Measurements from ENCODE around the gene ST13. TPM values are rescaled to one million over a fixed set of nuclear protein-coding genes. Genes with fewer than 3 reads are reported as not detected.
"Not testable (repeated sequence)": the region's sequence is repeated elsewhere in the genome, so short reads cannot be mapped to it uniquely, and the experiment has no call there.

Gene ST13
- total RNA-seq, 2 experiments from 2014 or later: 240 to 263 TPM

DNA sequence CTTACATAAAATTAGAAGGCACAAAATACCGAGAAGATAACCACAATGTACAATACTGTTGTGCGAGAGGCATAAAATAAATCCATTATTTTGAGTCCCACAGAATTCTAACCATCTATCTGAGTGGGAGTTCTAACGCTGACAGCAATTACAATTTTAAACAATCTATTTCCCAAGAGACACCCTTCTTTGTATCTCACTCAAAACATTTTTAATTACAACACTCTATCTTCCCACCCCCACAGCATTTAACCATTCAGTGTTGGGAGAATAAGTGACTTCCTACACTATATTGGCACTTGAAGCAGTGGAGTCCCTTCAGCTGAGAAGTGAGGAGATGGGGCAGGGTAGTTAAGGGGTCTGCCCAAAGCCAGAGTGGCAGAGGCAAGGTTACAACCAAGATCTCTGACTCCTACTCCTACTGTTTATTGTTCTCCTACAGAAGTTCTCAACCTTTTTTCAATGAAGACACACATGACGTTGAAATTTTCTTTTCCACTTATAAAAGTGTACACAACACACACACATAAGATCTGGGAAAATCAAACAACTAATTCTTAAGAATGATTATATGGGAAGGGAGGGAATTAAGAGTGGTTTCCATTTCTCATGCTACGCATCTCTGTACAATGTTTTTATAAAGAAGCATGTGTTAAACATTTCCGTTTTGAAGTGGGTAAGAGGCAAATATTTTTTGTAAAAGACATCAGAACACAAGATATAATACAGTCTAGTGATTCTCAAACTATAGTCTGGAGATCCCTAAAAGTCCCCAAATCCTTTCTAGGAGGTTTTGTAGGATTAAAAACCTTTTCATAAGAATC, 48.2 kb downstream of the ST13 start:
- no peak overlapping the region for H3K4me3 Mint-ChIP-seq
- H3K27ac Mint-ChIP-seq: no peak overlapping the region
- no peaks in the 10 kb centered on the region for H3K27me3 Mint-ChIP-seq
- H3K4me1 Mint-ChIP-seq (ENCODE audit: low read depth): peaks cover 3% of the 10 kb centered on the region
- no peaks in the 10 kb centered on the region for H3K9me3 Mint-ChIP-seq
- intact Hi-C loops (cut with micrococcal nuclease): no loop called here
- DNase-seq: no peak
- ChIA-PET CTCF (no interaction called here), POLR2A (no interaction called here)
- peaks cover 3% of the 10 kb centered on the region for H3K36me3 Mint-ChIP-seq

DNA sequence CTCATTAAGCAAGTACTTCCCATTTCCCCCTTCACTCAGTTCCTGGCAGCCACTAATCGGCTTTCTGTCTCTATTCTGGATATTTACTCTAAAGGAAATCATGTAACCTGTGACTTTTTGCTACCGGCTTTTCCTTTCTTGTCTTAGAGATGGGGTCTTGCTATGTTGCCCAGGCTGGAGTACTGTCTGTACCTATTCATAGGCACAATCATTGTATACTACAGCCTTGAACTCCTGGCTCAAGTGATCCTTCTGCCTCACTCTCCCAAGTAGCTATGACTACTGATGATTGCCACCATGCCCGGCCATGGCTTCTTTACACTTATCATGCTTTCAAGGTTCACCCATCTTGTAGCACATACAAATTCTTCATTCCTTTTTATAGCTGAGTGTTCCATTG, 49.7 kb downstream of the ST13 start:
- H3K4me1 Mint-ChIP-seq (ENCODE audit: low read depth): peaks cover 3% of the 10 kb centered on the region
- H3K9me3 Mint-ChIP-seq: no peaks in the 10 kb centered on the region
- no peak overlapping the region for H3K4me3 Mint-ChIP-seq
- POLR2A ChIA-PET: no interaction called here
- H3K36me3 Mint-ChIP-seq: peaks cover 3% of the 10 kb centered on the region
- no peaks in the 10 kb centered on the region for H3K27me3 Mint-ChIP-seq
- intact Hi-C loops (cut with micrococcal nuclease): no loop called here
- CTCF ChIA-PET: interaction anchor here (0.7 kb wide), 1 partner anchor 16 kb away, joined by 3 read pairs; no protein-coding TSS in a partner anchor
- no peak overlapping the region for H3K27ac Mint-ChIP-seq
- DNase-seq: no peak

DNA sequence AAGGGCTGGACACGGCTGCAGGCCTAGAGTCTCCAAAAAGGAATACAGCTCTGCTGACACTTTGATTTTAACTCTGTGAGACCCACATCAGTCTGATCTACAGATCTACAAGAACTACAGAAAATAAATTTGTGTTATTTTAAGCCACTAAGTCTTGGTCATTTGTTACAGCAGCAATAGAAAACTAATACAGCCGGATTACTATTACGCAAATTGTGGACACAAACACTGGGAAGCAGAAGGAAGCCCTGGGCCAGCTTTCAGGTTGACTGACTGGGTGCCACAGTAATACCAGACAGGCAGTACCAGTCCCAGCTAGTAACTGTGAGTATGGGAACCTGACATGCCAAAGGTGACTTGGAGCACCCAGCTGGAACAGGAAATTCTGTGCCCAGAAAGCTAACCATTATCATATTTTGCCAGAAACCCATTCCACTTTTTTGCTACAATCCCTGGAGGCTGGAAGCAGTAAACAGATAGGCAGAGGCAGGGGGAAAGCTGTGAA, 50.7 kb downstream of the ST13 start:
- Mint-ChIP-seq H3K4me1 (ENCODE audit: low read depth) (peaks cover 3% of the 10 kb centered on the region), H3K27ac (no peak overlapping the region), H3K4me3 (no peak overlapping the region), H3K9me3 (no peaks in the 10 kb centered on the region), H3K27me3 (no peaks in the 10 kb centered on the region), H3K36me3 (peaks cover 3% of the 10 kb centered on the region)
- DNase-seq: no peak
- ChIA-PET CTCF (no interaction called here), POLR2A (no interaction called here)
- intact Hi-C loops (cut with micrococcal nuclease): no loop called here

GRCh38 chr22:40805239-40805638, 51.2 kb downstream of the ST13 start:
- no peaks in the 10 kb centered on the region for H3K9me3 Mint-ChIP-seq
- POLR2A ChIA-PET: no interaction called here
- no peak overlapping the region for H3K4me3 Mint-ChIP-seq

DNA sequence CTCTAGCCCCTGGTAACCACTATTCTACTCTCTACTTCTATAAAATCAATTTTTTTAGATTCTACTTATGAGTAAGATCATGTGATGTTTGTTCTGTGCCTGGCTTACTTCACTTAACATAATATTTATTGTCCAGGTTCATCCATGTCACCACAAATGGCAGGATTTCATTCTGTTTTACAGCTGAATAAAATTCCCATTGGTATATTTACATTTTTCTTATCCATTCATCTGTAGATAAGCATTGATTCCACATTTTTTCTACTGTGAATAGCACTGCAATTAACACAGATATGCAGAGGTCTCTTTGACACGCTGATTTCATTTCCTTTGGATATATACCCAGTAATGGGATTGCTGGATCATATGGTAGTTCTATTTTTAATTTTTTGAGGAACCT, 53.1 kb downstream of the ST13 start:
- intact Hi-C loops (cut with micrococcal nuclease): no loop called here
- H3K36me3 Mint-ChIP-seq: peaks cover 3% of the 10 kb centered on the region
- H3K27me3 Mint-ChIP-seq: no peaks in the 10 kb centered on the region
- H3K4me1 Mint-ChIP-seq (ENCODE audit: low read depth): peaks cover under 1% of the 10 kb centered on the region
- POLR2A ChIA-PET: no interaction called here
- H3K27ac Mint-ChIP-seq: no peak overlapping the region
- CTCF ChIA-PET: no interaction called here
- no peaks in the 10 kb centered on the region for H3K9me3 Mint-ChIP-seq
- no peak for DNase-seq
- no peak overlapping the region for H3K4me3 Mint-ChIP-seq

More at GRCh38 chr22:40805239-40805638, 51.2 kb downstream of the ST13 start:
- H3K4me1 Mint-ChIP-seq (ENCODE audit: low read depth): peaks cover 3% of the 10 kb centered on the region
- intact Hi-C loops (cut with micrococcal nuclease): no loop called here
- no peak for DNase-seq
- H3K27ac Mint-ChIP-seq: no peak overlapping the region
- H3K36me3 Mint-ChIP-seq: peaks cover 3% of the 10 kb centered on the region
- CTCF ChIA-PET: interaction anchor here (0.6 kb wide), 1 partner anchor 121 kb away, joined by 4 read pairs; no protein-coding TSS in a partner anchor
- H3K27me3 Mint-ChIP-seq: no peaks in the 10 kb centered on the region

DNA sequence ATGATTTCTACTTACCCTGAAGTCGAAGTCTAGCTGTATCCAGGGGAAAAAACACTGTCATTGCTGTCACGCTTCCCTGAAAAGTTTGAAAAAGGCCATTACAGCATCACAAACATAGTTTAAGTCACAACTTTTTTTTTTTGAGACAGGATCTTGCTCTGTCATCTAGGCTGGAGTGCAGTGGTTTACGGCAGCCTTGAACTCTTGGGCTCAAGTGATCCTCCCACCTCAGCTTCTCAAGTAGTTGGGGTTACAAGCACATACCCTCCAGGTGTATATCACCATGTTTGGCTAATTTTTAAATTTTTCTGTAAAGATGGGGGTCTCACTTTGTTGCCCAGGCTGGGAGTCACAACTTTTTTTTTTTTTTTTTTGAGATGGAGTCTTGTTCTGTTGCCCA, 57.4 kb downstream of the ST13 start:
- H3K4me3 Mint-ChIP-seq: no peak overlapping the region
- DNase-seq: no peak
- H3K27ac Mint-ChIP-seq: no peak overlapping the region
- intact Hi-C loops (cut with micrococcal nuclease): no loop called here
- H3K36me3 Mint-ChIP-seq: peaks cover 5% of the 10 kb centered on the region
- H3K9me3 Mint-ChIP-seq: no peaks in the 10 kb centered on the region
- H3K4me1 Mint-ChIP-seq (ENCODE audit: low read depth): no peaks in the 10 kb centered on the region
- POLR2A ChIA-PET: no interaction called here
- CTCF ChIA-PET: no interaction called here
- no peaks in the 10 kb centered on the region for H3K27me3 Mint-ChIP-seq

- Mint-ChIP-seq H3K27ac (no peak overlapping the region), H3K27me3 (no peaks in the 10 kb centered on the region), H3K36me3 (peaks cover 17% of the 10 kb centered on the region), H3K4me1 (ENCODE audit: low read depth) (no peaks in the 10 kb centered on the region), H3K4me3 (no peak overlapping the region), H3K9me3 (no peaks in the 10 kb centered on the region)
- CTCF ChIA-PET: no interaction called here
- DNase-seq: no peak
- intact Hi-C loops (cut with micrococcal nuclease): no loop called here
- POLR2A ChIA-PET: no interaction called here
Measured at GRCh38 chr22:40797427-40797826, 59.0 kb downstream of the ST13 start.

DNA sequence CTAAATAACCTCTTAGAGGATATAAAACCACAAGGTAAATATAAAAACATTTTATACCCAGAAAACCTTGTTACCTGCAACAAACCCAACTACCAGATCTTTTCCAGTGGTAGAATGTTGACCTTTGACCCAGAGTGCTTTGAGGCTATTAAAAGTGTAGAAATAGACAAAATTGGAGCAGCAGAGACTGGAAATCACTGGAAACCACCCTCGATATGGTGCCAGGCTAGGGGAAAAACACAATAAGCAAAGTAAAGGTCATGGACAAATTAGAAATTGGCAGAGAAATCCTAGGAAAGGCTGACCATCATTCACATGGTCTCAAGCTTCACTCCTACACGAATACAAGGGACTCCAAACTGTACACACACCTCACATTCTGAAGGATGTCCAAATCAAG, 64.0 kb downstream of the ST13 start:
- Mint-ChIP-seq H3K27me3 (no peaks in the 10 kb centered on the region), H3K4me1 (ENCODE audit: low read depth) (peaks cover 3% of the 10 kb centered on the region), H3K4me3 (no peak overlapping the region), H3K36me3 (peaks cover 29% of the 10 kb centered on the region), H3K27ac (no peak overlapping the region), H3K9me3 (no peaks in the 10 kb centered on the region)
- no peak for DNase-seq
- intact Hi-C loops (cut with micrococcal nuclease): no loop called here
- ChIA-PET CTCF (no interaction called here), POLR2A (no interaction called here)

GRCh38 chr22:40791241-40791640, 65.2 kb downstream of the ST13 start:
- Mint-ChIP-seq H3K4me3 (no peak overlapping the region), H3K36me3 (peaks cover 31% of the 10 kb centered on the region), H3K9me3 (no peaks in the 10 kb centered on the region), H3K4me1 (ENCODE audit: low read depth) (peaks cover 3% of the 10 kb centered on the region), H3K27me3 (no peaks in the 10 kb centered on the region), H3K27ac (no peak overlapping the region)
- DNase-seq: no peak
- POLR2A ChIA-PET: no interaction called here
- intact Hi-C loops (cut with micrococcal nuclease): no loop called here
- CTCF ChIA-PET: no interaction called here

DNA sequence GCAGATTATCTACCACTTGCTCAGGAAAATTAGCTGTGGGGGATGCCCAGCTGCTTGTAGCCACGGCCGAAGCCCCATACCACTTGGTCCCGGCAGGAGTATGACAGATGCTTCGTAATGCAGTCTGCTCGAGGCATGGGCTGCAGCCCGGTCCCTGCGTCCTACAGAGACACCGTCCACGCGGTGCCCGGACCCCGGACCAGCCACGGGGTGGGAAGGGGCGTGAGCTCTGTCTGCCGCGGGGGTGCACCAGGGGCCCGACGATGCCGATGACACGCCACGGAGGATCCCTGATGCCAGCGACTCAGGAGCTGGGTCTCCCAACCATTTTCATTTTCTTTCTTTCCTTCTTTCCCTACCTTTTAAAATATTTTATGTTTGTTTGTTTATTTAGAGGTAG, 67.3 kb downstream of the ST13 start:
- POLR2A ChIA-PET: no interaction called here

GRCh38 chr22:40782521-40782920, 73.9 kb downstream of the ST13 start:
- no peaks in the 10 kb centered on the region for H3K27me3 Mint-ChIP-seq
- no peak overlapping the region for H3K27ac Mint-ChIP-seq
- H3K36me3 Mint-ChIP-seq: peaks cover 12% of the 10 kb centered on the region
- no peaks in the 10 kb centered on the region for H3K9me3 Mint-ChIP-seq
- H3K4me3 Mint-ChIP-seq: no peak overlapping the region
- intact Hi-C loops (cut with micrococcal nuclease): no loop called here
- H3K4me1 Mint-ChIP-seq (ENCODE audit: low read depth): no peaks in the 10 kb centered on the region
- ChIA-PET POLR2A (no interaction called here), CTCF (interaction anchor here (0.9 kb wide), 1 partner anchor 37 kb away, joined by 3 read pairs; the partner anchor contains the start of gene SLC25A17)
- DNase-seq: no peak

More for the DNA sequence above, 67.3 kb downstream of the ST13 start:
- H3K27ac Mint-ChIP-seq: no peak overlapping the region
- no peak for DNase-seq
- H3K9me3 Mint-ChIP-seq: no peaks in the 10 kb centered on the region
- H3K4me3 Mint-ChIP-seq: no peak overlapping the region
- CTCF ChIA-PET: no interaction called here
- peaks cover 3% of the 10 kb centered on the region for H3K4me1 Mint-ChIP-seq (ENCODE audit: low read depth)
- intact Hi-C loops (cut with micrococcal nuclease): no loop called here
- no peaks in the 10 kb centered on the region for H3K27me3 Mint-ChIP-seq
- peaks cover 30% of the 10 kb centered on the region for H3K36me3 Mint-ChIP-seq

GRCh38 chr22:40781749-40782148, 74.7 kb downstream of the ST13 start:
- intact Hi-C loops (cut with micrococcal nuclease); H3K4me3 Mint-ChIP-seq; CTCF ChIA-PET; POLR2A ChIA-PET; H3K9me3 Mint-ChIP-seq; H3K4me1 Mint-ChIP-seq (ENCODE audit: low read depth); H3K27me3 Mint-ChIP-seq; DNase-seq; H3K27ac Mint-ChIP-seq: not testable (repeated sequence)
- H3K36me3 Mint-ChIP-seq: peaks cover 14% of the 10 kb centered on the region
